Astrocyte (in vitro differentiated cells and primary cell): ENCODE results near the gene MBLAC1. TPM values are rescaled to one million over a fixed set of nuclear protein-coding genes. Genes with fewer than 3 reads are reported as not detected.

Source experiments
- DNase-seq: peaks from one replicate; pipeline ENCODE4 v3.0.0-alpha.2; 2010; ENCODE audit warnings: low read depth
- FAIRE-seq: peaks from 2 replicates; lab custom pipeline; 2011; peaks lifted over from hg19 to GRCh38; lab: Jason Lieb, UNC
- H2AFZ ChIP-seq: 2 replicates; pipeline ENCODE4 v1.6.0; 2012; ENCODE audit warnings: low read depth, low read length, inconsistent platforms
- H3K27ac ChIP-seq: 2 replicates; pipeline ENCODE4 v1.5.1; 2011; ENCODE audit warnings: low read depth, low read length, inconsistent platforms
- H3K27me3 ChIP-seq: 2 replicates; pipeline ENCODE4 v1.6.0; 2011; ENCODE audit warnings: low read length, inconsistent platforms; ENCODE audit not compliant: insufficient read depth
- H3K36me3 ChIP-seq: 2 replicates; pipeline ENCODE4 v1.5.1; 2011; ENCODE audit warnings: low read length, inconsistent platforms; ENCODE audit not compliant: insufficient read depth
- H3K4me1 ChIP-seq: 2 replicates; pipeline ENCODE4 v1.5.1; 2011; ENCODE audit warnings: low read length, inconsistent platforms; ENCODE audit not compliant: insufficient read depth
- H3K4me2 ChIP-seq: 2 replicates; pipeline ENCODE4 v1.6.0; 2012; ENCODE audit warnings: low read length, inconsistent platforms
- H3K4me3 ChIP-seq: 2 replicates; pipeline ENCODE4 v1.5.1; 2011; ENCODE audit warnings: low read depth, mild to moderate bottlenecking, low read length, inconsistent platforms; ENCODE audit not compliant: insufficient read depth
- H3K79me2 ChIP-seq: 2 replicates; pipeline ENCODE4 v1.6.0; 2012; ENCODE audit warnings: mild to moderate bottlenecking, low read length, inconsistent platforms; ENCODE audit not compliant: insufficient read depth
- H3K9ac ChIP-seq: 2 replicates; pipeline ENCODE4 v1.6.0; 2012; ENCODE audit warnings: mild to moderate bottlenecking, low read length, inconsistent platforms
- H3K9me3 ChIP-seq: 2 replicates; pipeline ENCODE4 v1.5.1; 2012; ENCODE audit warnings: low read depth, mild to moderate bottlenecking, low read length, inconsistent platforms; ENCODE audit not compliant: insufficient read depth
- H4K20me1 ChIP-seq: 2 replicates; pipeline ENCODE4 v1.6.0; 2012; ENCODE audit warnings: low read length, inconsistent platforms; ENCODE audit not compliant: insufficient read depth
- H3K27ac Mint-ChIP-seq: one replicate; pipeline ENCODE4 v1.8.0; 2021; ENCODE audit warnings: mild to moderate bottlenecking, mixed read lengths; ENCODE audit not compliant: unreplicated experiment
- H3K27me3 Mint-ChIP-seq: one replicate; pipeline ENCODE4 v1.8.0; 2021; ENCODE audit warnings: low read depth, mixed read lengths; ENCODE audit not compliant: unreplicated experiment
- H3K36me3 Mint-ChIP-seq: one replicate; pipeline ENCODE4 v1.8.0; 2021; ENCODE audit warnings: low read depth, mixed read lengths; ENCODE audit not compliant: unreplicated experiment
- H3K4me1 Mint-ChIP-seq: one replicate; pipeline ENCODE4 v1.8.0; 2021; ENCODE audit warnings: low read depth, mixed read lengths; ENCODE audit not compliant: unreplicated experiment
- H3K4me3 Mint-ChIP-seq: one replicate; pipeline ENCODE4 v1.8.0; 2021; ENCODE audit warnings: mild to moderate bottlenecking, moderate library complexity, mixed read lengths; ENCODE audit not compliant: unreplicated experiment
- H3K9me3 Mint-ChIP-seq: one replicate; pipeline ENCODE4 v1.8.0; 2021; ENCODE audit warnings: mild to moderate bottlenecking, mixed read lengths; ENCODE audit not compliant: unreplicated experiment
- CTCF ChIP-seq: IDR thresholded peaks from 2 replicates; pipeline ENCODE4 v1.5.1; 2011; ENCODE audit warnings: low read depth, mild to moderate bottlenecking, inconsistent platforms, low read length, moderate library complexity; ENCODE audit not compliant: insufficient read depth
- EZH2 ChIP-seq: IDR thresholded peaks from 2 replicates; pipeline ENCODE4 v1.6.1; 2012; ENCODE audit warnings: mild to moderate bottlenecking, low read length, inconsistent platforms; ENCODE audit not compliant: insufficient read depth
- total RNA-seq: library from RNA; stranded (reverse); gene quantifications from 2 replicates; pipeline ENCODE4 v1.2.1, GENCODE V29; 2021

MBLAC1 gene
- total RNA-seq, 1 donor from 2014 or later, result 2.7 TPM

- H3K4me3 Mint-ChIP-seq, result no peak overlapping the region
- peaks cover 18% of the 10 kb centered on the region for H3K4me1 Mint-ChIP-seq
- H3K27ac Mint-ChIP-seq, result no peak overlapping the region
Observed at GRCh38 chr7:100166317-100166940, 39.7 kb downstream of the MBLAC1 start.

GRCh38 chr7:100166970-100167911 lies 40.5 kb downstream of the MBLAC1 start:
- DNase-seq (no peak), FAIRE-seq (no peak)
- peaks cover 15% of the 10 kb centered on the region for H3K4me1 ChIP-seq
- H2AFZ ChIP-seq, result peak overlapping the region; percentile 81
- peaks cover 3% of the 10 kb centered on the region for H3K9me3 Mint-ChIP-seq
- peaks cover 12% of the 10 kb centered on the region for H3K27me3 ChIP-seq
- H3K9me3 ChIP-seq, result no peaks in the 10 kb centered on the region
- peak overlapping the region; percentile 96 for H3K4me2 ChIP-seq
- H3K27ac ChIP-seq, result no peak overlapping the region
- peaks cover 47% of the 10 kb centered on the region for H3K27me3 Mint-ChIP-seq
- H3K9ac ChIP-seq, result peak overlapping the region; percentile 68
- H3K4me1 Mint-ChIP-seq, result peaks cover 18% of the 10 kb centered on the region
- H3K27ac Mint-ChIP-seq, result no peak overlapping the region
- no peaks in the 10 kb centered on the region for H3K36me3 ChIP-seq
- no peaks in the 10 kb centered on the region for H3K79me2 ChIP-seq
- no peak for TF ChIP-seq CTCF
- no peak for TF ChIP-seq EZH2
- peaks cover 6% of the 10 kb centered on the region for H3K36me3 Mint-ChIP-seq
- no peaks in the 10 kb centered on the region for H4K20me1 ChIP-seq
- H3K4me3 Mint-ChIP-seq, result peak overlapping the region; percentile 79
- peak overlapping the region; percentile 61 for H3K4me3 ChIP-seq

More at GRCh38 chr7:100166317-100166940, 39.7 kb downstream of the MBLAC1 start:
- no peaks in the 10 kb centered on the region for H3K9me3 ChIP-seq
- no peak for DNase-seq
- peaks cover 15% of the 10 kb centered on the region for H3K4me1 ChIP-seq
- FAIRE-seq, result no peak
- no peak overlapping the region for H2AFZ ChIP-seq
- H4K20me1 ChIP-seq, result no peaks in the 10 kb centered on the region
- no peaks in the 10 kb centered on the region for H3K36me3 ChIP-seq
- no peak overlapping the region for H3K27ac ChIP-seq
- H3K4me3 ChIP-seq, result no peak overlapping the region
- H3K4me2 ChIP-seq, result no peak overlapping the region
- peaks cover 6% of the 10 kb centered on the region for H3K36me3 Mint-ChIP-seq
- peaks cover 3% of the 10 kb centered on the region for H3K9me3 Mint-ChIP-seq
- TF ChIP-seq EZH2 (no peak), CTCF (no peak)
- peaks cover 12% of the 10 kb centered on the region for H3K27me3 ChIP-seq
- peaks cover 45% of the 10 kb centered on the region for H3K27me3 Mint-ChIP-seq
- no peaks in the 10 kb centered on the region for H3K79me2 ChIP-seq
- H3K9ac ChIP-seq, result no peak overlapping the region
